ENCODE data around the gene RAB40AL.

The RAB40AL gene

DNA sequence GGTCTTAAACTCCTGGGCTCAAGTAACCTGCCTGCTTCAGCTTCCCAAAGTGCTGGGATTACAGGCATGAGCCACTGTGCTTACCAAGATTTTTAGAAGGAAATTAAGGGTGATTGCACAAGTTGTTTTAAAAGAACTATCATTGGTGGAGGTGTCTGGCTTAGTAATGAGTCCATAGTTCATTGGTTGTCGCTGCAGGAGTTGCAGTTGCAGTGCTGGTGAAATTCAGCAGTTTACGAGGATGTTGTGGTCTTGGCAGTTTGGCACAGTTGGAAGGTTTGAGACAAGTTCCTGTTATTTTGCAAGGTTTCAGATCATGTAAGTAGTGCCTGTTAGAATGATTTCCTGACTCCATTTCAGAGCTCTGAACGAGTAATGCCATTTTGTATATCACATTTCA is 48.1 kb downstream of the RAB40AL start:
- DNase-seq, result no peak
